Small intestine (tissue), 7 donors: ENCODE results near the gene TMEM233. TPM values are rescaled to one million over a fixed set of nuclear protein-coding genes. Genes with fewer than 3 reads are reported as not detected.

ENCODE experiments used
- DNase-seq, 2 donors: peaks; one replicate each; pipeline versions ENCODE4 v3.0.0 to v3.0.0-alpha.2; 2013
- FAIRE-seq: peaks from 2 replicates; lab custom pipeline; 2012; peaks lifted over from hg19 to GRCh38; lab: Jason Lieb, UNC
- H3K27ac ChIP-seq, 3 donors: one replicate each; pipeline ENCODE4 v1.5.1; 2013; ENCODE audit warnings: low read length in 2 of 3, mild to moderate bottlenecking in 2 of 3, control low read depth in 1 of 3, inconsistent platforms in 1 of 3, low read depth in 1 of 3, moderate library complexity in 1 of 3
- H3K27me3 ChIP-seq, 3 donors: one replicate each; pipeline ENCODE4 v1.6.1; 2013; ENCODE audit warnings: low read length in 3 of 3, inconsistent platforms in 1 of 3; ENCODE audit not compliant: control insufficient read depth in 3 of 3, insufficient read depth in 3 of 3
- H3K36me3 ChIP-seq, 3 donors: one replicate each; pipeline ENCODE4 v1.6.1; 2013; ENCODE audit warnings: low read length in 3 of 3, inconsistent platforms in 1 of 3, low read depth in 1 of 3, mild to moderate bottlenecking in 1 of 3, moderate library complexity in 1 of 3; ENCODE audit not compliant: control insufficient read depth in 3 of 3, insufficient read depth in 2 of 3
- H3K4me1 ChIP-seq, 3 donors: one replicate each; pipeline ENCODE4 v1.6.1; 2013; ENCODE audit warnings: low read length in 2 of 3, inconsistent platforms in 1 of 3, low read depth in 1 of 3, mild to moderate bottlenecking in 1 of 3, moderate library complexity in 1 of 3; ENCODE audit not compliant: control insufficient read depth in 3 of 3, insufficient read depth in 2 of 3
- H3K4me3 ChIP-seq, 3 donors: one replicate each; pipeline ENCODE4 v1.5.1; 2013; ENCODE audit warnings: low read length in 3 of 3, control low read depth in 1 of 3, inconsistent platforms in 1 of 3, low read depth in 1 of 3, mild to moderate bottlenecking in 1 of 3, moderate library complexity in 1 of 3
- H3K9me3 ChIP-seq, 2 donors: one replicate each; pipeline ENCODE4 v1.6.1; 2013; ENCODE audit warnings: low read depth in 1 of 2, low read length in 1 of 2; ENCODE audit not compliant: control insufficient read depth in 2 of 2, insufficient read depth in 1 of 2
- WGBS, 3 donors: extraction: QIAGEN DNeasy Blood & Tissue Kit; methylation state at CpG; one replicate each; pipeline ENCODE4 v1.1.7; 2013; 5-methylcytosine and 5-hydroxymethylcytosine counted together
- polyA plus RNA-seq, 4 donors: library from polyadenylated mRNA; stranded (reverse) in 3 of 4; unstranded in 1 of 4; fragments of 200-250 nt in 3 of 4; fragments of 120-200 nt in 1 of 4; gene quantifications; one replicate each; pipeline versions ENCODE4 v1.2.1 to v1.2.3, GENCODE V29; 2013
- donor health status: healthy with polysubstance abuse.
- donor health status: control.
- donor health status: control.
- donor health status: Bipolar disorder and iron deficiency.
- donor health status: healthy.

The TMEM233 gene
- polyA plus RNA-seq, 4 donors, result 0.18 to 0.58 TPM; not detected in 2

DNA sequence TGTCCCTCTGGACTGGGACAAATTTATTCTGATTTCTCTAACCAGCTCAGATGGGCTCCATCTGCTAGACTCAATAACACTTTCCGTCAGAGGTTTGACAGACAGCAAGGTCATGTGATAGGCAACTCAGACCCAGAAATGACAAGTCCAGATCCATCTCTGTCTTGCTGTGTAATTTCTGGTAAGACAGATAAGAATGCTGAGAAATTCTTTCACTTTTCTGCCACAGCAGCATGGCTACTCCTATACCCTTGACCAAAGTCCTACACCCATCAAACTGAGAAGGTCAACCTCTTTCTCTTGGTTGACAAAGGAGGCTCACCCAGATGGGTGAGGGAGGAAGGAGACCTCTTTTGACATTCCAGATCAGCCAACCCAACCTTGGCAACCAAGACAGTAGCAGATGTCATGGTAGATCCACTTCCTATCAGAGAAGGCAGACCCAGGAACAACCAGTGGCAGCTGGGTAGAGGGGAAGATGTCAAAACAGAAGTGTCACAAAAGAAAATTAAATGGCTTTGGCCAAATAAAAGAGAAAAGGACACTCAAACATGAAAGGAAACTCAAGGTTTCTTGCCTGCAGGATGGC lies 37.5 kb downstream of the TMEM233 start:
- FAIRE-seq (no peak), DNase-seq (no peak)
- no peaks in the 10 kb centered on the region for H3K36me3 ChIP-seq
- H3K4me3 ChIP-seq, result no peak overlapping the region
- H3K9me3 ChIP-seq, result no peaks in the 10 kb centered on the region
- 42 to 96% (median 57%) methylated on average over 1 of the region's 1 CpG for WGBS, 3 donors
- no peaks in the 10 kb centered on the region for H3K4me1 ChIP-seq
- no peak overlapping the region for H3K27ac ChIP-seq
- H3K27me3 ChIP-seq, result peaks cover 0 to 3% (median 0%) of the 10 kb centered on the region in 3 donors

GRCh38 chr12:119631930-119632678 lies 38.5 kb downstream of the TMEM233 start:
- Histone ChIP-seq H3K36me3 (no peaks in the 10 kb centered on the region), H3K27me3 (peaks cover 0 to 3% (median 3%) of the 10 kb centered on the region in 3 donors), H3K27ac (no peak overlapping the region), H3K4me1 (no peaks in the 10 kb centered on the region), H3K9me3 (no peaks in the 10 kb centered on the region), H3K4me3 (no peak overlapping the region)
- FAIRE-seq (no peak), DNase-seq (no peak)
- WGBS, 3 donors, result 66 to 74% (median 68%) methylated on average over 4 of the region's 4 CpGs

DNA sequence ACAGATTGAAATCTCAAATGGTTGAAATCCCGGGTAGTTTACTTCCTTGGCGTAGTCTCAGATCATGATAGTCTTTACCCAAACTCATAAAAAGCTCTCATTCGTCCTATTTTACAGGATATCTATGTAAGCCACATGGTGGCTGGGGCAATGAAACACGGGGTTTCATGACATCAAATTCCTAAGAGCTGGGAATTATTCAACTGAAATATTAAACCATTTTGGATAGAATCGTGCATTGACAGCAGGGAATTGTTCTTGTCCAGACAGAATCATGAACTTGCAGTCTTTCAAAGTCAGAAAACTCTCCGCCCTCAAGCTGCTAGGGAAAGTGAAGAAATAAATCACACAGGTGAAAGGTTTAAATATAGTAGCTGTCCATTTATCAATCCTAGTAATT lies 41.2 kb downstream of the TMEM233 start:
- WGBS, 3 donors, result 47 to 64% (median 55%) methylated on average over 6 of the region's 6 CpGs
- no peak for FAIRE-seq

DNA sequence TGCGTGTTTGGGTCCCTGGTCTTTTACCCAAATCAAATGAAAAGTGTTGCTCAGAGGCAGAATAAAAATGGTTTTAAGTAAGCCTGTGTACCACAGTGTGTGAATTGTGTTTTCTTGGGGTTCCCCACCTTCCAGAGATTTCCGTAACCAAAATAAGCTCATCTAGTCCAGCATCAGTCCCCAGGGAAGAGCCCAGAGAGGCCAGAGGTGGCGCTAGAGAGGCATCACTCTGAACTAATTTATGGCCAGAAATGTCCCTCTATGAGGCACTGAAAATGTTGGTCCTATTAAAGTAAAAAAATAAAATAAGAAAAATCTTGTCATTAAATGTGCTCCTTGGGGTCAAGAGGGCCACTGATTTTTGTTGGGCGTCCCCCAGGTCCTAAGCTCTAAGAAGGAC lies 49.4 kb downstream of the TMEM233 start:
- H3K9me3 ChIP-seq, result peaks cover 0 to 2% of the 10 kb centered on the region in 2 donors
- 67 to 71% (median 68%) methylated on average over 4 of the region's 4 CpGs for WGBS, 3 donors
- DNase-seq (no peak), FAIRE-seq (no peak)
- H3K27ac ChIP-seq, result no peak overlapping the region
- H3K4me1 ChIP-seq, result no peaks in the 10 kb centered on the region
- no peak overlapping the region for H3K4me3 ChIP-seq
- H3K27me3 ChIP-seq, result no peaks in the 10 kb centered on the region
- no peaks in the 10 kb centered on the region for H3K36me3 ChIP-seq

More for the DNA sequence above, 41.2 kb downstream of the TMEM233 start:
- no peaks in the 10 kb centered on the region for H3K9me3 ChIP-seq
- no peak overlapping the region for H3K4me3 ChIP-seq
- no peaks in the 10 kb centered on the region for H3K36me3 ChIP-seq
- DNase-seq, result no peak
- peaks cover 0 to 3% (median under 1%) of the 10 kb centered on the region in 3 donors for H3K27me3 ChIP-seq
- H3K27ac ChIP-seq, result no peak overlapping the region
- no peaks in the 10 kb centered on the region for H3K4me1 ChIP-seq

GRCh38 chr12:119644930-119645329 lies 51.4 kb downstream of the TMEM233 start:
- Histone ChIP-seq H3K36me3 (no peaks in the 10 kb centered on the region), H3K9me3 (peaks cover 0 to 2% of the 10 kb centered on the region in 2 donors), H3K27me3 (no peaks in the 10 kb centered on the region), H3K27ac (no peak overlapping the region), H3K4me1 (no peaks in the 10 kb centered on the region), H3K4me3 (no peak overlapping the region)
- WGBS, 3 donors, result 82 to 87% (median 86%) methylated on average over 3 of the region's 3 CpGs
- DNase-seq, result no peak
- FAIRE-seq, result no peak

DNA sequence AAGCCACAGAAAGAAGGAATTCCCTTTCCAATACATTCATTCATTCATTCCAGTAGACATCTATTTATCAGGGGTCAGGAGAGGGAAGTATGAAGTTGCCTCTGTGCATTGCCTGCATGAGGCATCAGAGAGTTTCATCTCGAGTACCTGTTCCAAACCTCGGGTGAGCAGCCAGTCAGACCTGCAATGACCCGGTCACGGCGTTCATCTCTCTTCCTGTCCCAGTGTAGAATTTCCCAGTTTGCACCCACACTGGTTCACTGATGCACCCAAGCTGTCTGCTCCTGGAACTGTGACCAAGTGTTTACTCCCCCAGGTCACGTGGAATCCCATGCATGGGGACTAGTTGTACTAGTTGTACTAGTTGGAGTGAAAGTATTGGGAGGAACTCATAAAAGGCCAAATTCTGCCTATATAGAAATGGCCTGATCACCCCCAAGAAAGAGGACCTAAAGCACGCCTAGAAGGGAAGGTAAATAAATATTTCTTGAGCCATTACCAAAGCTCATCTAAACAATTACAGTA lies 52.0 kb downstream of the TMEM233 start:
- WGBS, 3 donors, result 81 to 87% (median 84%) methylated on average over 7 of the region's 7 CpGs
- H3K4me1 ChIP-seq, result no peaks in the 10 kb centered on the region
- FAIRE-seq (no peak), DNase-seq (no peak)
- H3K4me3 ChIP-seq, result no peak overlapping the region
- H3K36me3 ChIP-seq, result no peaks in the 10 kb centered on the region
- H3K27ac ChIP-seq, result no peak overlapping the region
- no peaks in the 10 kb centered on the region for H3K27me3 ChIP-seq
- H3K9me3 ChIP-seq, result peaks cover 0 to 2% of the 10 kb centered on the region in 2 donors

- Histone ChIP-seq H3K4me3 (no peak overlapping the region), H3K4me1 (no peaks in the 10 kb centered on the region), H3K27me3 (no peaks in the 10 kb centered on the region), H3K27ac (no peak overlapping the region), H3K9me3 (peaks cover 0 to 11% of the 10 kb centered on the region in 2 donors), H3K36me3 (no peaks in the 10 kb centered on the region)
- 64 to 68% (median 65%) methylated on average over 4 of the region's 4 CpGs for WGBS, 3 donors
- DNase-seq (peak in 1 of 2 donors; percentile 18), FAIRE-seq (no peak)
These were observed 55.7 kb downstream of the TMEM233 start for GRCh38 chr12:119649202-119649808.

- Histone ChIP-seq H3K4me3 (no peak overlapping the region), H3K27ac (no peak overlapping the region), H3K36me3 (no peaks in the 10 kb centered on the region), H3K9me3 (peaks cover 0 to 9% of the 10 kb centered on the region in 2 donors), H3K27me3 (no peaks in the 10 kb centered on the region), H3K4me1 (no peaks in the 10 kb centered on the region)
- no peak for DNase-seq
- 52 to 71% (median 58%) methylated on average over 3 of the region's 3 CpGs for WGBS, 3 donors
- FAIRE-seq, result no peak
These were observed 59.1 kb downstream of the TMEM233 start for GRCh38 chr12:119652665-119653064.
